A204.1 (cell line): ENCODE data around the gene HECW1.

Experiments
- FAIRE-seq: peaks from 2 replicates; lab custom pipeline; 2012; peaks lifted over from hg19 to GRCh38; lab: Jason Lieb, UNC

The HECW1 gene

DNA sequence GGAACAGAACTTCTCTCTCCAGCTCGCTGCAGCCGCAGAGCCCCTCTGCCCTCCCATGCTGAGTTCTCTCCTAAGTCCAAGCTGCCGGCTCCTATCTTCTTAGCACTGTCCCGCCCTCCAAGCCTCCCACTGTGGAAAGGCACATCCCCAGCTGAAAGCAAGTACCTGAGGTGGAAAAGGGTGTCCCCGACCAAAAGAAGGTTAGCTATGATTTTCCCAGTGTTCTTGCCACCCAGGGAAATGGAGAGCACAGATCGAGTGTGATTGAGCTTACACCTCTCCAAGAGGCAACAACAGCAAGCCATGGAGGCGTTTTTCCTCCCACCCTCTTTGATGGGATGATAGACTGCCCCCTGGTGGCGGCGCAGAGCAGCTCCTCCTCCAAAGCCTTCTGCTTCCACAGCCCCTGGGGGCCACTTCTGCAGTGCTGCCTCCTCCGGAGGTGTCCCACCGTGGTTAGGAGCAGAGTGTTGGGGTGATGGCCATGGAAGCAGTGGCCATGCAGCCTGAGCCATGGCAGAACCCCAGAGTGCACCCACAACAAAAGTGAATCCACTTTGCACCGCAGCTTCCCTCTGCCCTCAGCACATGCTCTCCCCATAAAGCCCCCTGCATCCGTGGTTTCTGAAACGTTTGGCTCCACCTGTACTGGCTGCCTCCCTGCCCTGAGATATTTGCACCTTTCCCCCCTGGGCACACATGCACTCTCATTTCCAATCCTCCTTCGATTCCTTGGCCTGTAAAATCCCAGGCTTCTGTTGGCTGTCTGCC is 327.4 kb downstream of the HECW1 start:
- FAIRE-seq = no peak

DNA sequence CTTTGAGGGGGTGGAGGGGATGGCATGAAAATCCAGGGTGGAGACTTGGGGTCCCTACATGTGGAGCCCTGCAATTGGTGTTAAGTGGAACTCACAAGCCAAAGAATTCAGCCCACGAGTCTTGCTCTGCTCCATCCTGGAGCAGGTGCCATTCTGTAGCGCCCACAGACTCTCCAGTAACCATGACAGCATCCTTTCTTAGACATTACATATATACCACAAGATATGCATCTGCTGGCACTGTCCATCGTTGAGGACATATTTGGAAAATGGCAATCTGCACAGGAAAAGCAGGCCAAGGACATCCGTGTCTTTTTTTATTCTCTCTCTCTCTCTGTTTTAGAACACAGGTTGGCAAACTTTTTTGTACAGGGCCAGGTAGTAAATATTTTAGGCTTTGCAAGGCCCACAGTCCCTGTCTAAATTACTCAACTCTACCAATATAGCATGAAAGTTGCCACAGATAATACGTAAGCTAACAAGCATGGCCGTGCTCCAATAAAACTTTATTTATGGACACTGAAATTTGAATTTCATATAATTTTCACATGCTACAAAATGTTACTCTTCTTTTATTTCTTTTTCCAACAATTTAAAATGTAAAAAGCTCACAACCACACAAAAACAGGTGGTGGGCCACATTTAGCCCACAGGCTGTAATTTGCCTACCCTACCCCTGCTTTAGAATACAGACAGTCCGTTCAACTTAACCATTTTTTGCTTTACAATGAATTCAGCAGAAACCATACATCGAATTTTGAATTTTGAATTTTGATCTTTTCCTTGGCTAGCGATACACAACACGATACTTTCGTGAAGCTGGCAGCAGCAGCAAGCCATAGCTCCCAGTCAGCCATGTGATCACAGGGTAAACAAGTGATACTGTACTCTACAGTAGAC is 329.0 kb downstream of the HECW1 start:
- FAIRE-seq = no peak

DNA sequence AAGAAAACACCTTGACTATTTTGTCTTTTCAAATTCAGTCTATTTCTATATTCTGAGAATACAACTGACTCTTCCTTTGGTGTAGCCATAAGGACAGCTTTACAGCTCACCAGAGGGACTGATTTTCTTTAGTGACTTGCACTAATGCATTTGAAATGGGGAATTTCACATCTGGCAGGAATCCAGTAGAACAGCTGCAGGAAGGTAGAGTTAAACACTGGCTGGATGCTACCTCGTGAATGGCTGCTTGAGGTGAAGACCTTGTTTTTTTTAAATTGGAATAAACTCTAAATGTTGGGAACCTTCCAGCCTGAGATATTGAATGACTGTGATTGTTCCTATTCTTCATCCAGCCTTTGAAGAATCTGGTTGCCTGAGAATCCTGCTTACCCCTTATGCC is 330.9 kb downstream of the HECW1 start:
- no peak for FAIRE-seq

DNA sequence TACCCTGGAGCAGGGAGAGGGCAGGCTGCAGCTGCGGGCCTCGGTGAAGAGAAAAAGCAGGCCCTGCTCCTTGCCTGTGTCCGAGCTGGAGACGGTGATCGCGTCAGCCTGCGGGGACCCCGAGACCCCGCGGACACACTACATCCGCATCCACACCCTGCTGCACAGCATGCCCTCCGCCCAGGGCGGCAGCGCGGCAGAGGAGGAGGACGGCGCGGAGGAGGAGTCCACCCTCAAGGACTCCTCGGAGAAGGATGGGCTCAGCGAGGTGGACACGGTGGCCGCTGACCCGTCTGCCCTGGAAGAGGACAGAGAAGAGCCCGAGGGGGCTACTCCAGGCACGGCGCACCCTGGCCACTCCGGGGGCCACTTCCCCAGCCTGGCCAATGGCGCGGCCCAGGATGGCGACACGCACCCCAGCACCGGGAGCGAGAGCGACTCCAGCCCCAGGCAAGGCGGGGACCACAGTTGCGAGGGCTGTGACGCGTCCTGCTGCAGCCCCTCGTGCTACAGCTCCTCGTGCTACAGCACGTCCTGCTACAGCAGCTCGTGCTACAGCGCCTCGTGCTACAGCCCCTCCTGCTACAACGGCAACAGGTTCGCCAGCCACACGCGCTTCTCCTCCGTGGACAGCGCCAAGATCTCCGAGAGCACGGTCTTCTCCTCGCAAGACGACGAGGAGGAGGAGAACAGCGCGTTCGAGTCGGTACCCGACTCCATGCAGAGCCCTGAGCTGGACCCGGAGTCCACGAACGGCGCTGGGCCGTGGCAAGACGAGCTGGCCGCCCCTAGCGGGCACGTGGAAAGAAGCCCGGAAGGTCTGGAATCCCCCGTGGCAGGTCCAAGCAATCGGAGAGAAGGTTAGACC is 332.5 kb downstream of the HECW1 start:
- no peak for FAIRE-seq

DNA sequence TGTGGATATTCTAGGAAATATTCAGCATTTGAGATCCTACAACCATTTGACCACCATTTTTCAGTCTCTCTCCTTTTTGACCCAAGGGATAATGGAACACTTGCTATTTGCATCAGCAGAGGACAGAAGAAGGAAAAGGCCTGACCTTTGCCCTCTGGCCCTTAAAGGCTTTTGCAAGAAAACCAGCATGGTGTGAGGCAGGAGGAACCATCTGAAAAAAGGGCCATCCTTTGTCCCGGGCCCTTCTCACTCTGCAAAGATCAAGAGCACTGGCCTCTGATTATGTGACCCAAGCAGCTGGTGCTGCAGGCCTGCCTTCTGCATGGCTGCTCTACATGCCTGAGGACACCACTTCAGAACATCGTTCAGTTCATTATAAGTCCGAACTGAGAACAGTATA is 337.1 kb downstream of the HECW1 start:
- FAIRE-seq = no peak

DNA sequence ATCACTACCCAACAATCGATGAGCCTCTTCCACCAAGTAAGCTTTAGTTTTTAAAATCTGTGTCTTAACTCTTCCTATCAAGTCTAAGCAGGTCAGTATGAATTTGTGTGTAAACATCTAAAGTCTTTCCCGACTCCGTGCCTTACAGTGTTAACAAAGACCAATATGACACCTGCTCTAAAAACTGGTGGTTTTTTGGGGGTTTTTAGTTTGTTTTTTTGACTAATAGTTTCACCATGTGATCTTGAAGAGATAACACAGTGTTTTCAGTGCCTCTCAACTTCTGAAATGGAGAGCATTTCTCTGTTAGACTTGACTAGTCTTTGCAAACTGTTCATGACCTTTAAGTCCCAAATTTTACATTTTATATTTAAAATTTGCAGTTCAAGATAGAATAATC is 338.4 kb downstream of the HECW1 start:
- no peak for FAIRE-seq

DNA sequence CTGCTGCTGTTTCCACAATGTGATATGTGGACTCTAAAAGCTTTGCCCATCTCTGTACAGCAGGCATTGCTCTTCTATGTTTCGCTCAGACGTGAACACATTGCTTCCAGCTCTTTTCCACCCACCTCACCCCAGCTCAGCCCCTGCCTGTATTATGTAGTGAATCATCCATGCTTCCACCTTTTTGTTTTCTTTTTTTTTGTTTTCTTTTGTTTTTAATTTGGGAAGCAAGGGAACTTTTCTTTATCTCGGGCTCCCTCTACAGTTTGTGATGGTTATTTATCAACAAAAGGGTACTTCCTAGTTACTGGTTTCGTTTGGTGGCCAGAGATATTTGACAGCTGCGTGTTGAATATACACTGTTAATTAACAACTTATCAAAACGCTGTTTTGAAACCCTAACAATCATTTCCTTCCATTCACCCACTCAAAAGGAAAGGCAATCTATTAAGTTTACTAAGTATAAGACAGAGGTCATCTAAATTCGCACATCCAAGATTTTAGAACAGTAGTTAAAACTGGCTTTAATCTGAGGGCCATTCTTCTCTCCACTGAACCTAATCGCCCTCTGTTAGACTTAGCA is 342.6 kb downstream of the HECW1 start:
- peak; percentile 85 for FAIRE-seq

DNA sequence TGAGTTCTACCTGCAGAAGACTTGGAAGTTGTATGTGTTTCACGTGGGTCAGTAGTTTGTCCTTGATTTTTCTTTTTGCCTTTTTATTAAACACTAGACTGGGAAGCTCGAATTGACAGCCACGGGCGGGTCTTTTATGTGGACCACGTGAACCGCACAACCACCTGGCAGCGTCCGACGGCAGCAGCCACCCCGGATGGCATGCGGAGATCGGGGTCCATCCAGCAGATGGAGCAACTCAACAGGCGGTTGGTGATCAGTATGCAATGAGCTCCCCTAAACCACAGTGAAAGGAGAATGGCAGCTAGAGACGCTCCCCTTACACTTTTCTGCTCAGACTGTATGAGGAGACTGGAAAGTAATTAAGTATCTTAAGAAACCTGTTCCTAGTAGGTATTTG is 343.8 kb downstream of the HECW1 start:
- no peak for FAIRE-seq

DNA sequence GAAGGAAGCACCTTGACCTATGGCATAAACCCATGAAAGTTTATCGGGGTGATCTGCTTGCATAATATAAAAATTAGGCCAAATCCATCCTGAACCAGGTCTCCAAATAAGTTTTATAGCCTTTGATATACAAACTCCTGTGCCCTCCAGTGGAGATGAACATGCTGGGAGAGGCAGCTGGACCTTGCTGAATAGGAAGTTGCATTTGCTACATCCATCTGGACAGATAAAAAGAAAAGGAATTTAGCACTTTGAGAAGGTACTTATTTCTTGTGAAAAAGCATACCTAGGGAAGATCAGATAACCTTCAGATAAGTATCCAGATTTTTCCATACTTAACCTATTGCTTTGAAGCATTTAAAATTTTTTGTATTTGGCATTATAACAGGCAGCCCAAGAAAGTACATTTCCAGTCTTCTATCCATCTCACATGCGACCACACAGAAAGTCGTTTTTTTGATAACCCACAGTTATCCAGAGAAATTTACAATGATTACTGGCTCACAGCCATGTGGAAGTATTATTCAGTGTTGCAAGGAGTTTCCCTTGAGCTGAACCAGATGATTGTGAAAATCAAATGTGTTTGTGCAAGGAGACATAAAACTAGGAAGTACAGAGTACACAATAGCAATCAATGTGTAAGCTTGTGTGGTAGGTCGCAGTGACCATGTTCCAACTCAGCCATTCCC is 346.0 kb downstream of the HECW1 start:
- FAIRE-seq = no peak

DNA sequence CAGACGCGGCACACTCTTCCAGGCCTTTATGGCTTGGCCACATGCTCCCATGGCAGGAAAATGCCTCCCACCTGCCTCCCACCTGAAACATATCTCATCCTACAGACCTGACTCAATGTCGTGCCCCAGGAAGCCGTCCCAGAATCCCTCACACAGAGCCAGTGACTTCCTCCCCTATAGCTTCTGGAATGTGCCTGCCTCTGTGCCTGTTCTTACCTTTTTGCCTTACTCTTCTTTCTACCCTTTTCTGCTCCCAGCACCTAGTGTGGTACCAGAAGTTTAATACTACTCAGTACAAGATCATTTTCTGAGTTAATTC is 346.5 kb downstream of the HECW1 start:
- no peak for FAIRE-seq

DNA sequence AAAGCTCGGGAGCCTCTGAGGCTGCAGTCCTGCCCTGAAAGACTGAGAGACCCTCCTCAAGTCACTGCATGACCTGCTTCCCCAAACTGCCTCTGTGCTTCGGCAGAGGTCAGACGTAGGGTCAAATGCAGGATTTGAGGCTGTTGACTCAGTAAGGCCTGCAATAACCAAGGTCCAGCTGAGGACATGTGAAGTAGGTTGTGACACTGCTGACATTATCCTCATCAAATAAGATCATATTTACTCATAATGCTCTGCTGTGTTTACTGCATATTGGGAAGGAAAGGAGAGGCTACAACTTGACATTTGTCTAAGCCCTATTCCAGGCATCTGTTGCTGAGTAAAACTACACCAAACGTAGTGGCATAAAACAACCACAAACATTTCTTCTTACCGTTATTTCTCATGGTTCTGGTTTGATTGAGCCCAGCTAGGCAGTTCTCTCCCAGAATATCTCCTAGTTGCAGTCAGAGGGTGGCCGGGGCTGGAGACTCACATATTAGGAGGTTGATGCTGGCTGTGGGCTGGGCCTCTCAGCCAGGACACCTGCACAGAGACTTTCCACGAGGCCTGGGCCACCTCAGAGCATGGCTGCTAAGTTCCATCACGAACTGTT is 348.4 kb downstream of the HECW1 start:
- FAIRE-seq = no peak

DNA sequence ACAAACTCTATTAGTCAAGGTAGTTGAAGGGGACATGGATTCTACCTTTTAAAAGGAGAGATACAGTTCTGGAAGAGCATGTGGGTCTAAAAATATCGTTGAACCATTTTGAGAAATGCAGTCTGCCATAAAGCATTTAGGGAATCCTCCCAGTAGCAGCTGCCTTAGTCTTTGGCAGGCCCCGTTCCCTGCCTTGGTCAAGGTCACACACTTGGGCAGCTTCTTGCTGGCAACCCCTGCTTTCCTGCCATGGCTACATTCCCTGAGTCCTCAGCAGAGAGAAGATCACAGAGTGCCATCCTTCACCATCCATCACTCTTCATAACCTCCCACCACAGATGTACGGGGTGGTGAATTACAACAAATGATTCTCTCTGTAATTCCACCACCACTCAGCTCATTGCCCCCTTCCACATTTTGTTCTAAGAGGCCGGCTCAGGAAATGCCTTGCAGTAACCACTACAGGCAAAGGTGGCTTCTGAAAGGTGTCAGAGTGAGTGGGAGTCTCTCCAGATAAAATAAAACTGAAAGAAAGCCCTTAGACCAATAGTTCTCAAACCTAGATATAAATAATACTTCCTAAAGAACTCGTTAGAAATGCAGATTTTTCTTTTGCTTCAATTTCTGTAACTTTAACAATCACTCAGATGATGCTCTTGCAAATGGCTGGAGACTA is 349.0 kb downstream of the HECW1 start:
- FAIRE-seq = no peak

DNA sequence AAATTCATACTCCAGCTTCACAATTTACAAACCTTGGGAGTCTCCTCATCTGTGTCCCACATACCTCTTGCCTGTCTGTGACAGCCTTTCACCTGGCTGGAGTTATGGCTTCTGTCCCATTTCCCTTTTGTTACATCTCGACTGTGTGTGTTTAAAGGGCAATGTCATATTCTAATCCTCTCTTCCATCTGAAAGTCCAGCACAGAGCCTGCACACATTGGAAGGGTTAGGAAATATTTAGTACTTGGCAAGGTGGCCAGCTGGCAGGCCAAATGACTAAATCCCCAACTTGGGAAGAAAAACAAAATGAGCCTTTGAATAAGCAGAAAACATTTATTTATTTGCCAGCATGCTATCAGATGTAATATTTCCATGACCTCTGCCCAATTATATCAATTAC is 350.4 kb downstream of the HECW1 start:
- FAIRE-seq = no peak

DNA sequence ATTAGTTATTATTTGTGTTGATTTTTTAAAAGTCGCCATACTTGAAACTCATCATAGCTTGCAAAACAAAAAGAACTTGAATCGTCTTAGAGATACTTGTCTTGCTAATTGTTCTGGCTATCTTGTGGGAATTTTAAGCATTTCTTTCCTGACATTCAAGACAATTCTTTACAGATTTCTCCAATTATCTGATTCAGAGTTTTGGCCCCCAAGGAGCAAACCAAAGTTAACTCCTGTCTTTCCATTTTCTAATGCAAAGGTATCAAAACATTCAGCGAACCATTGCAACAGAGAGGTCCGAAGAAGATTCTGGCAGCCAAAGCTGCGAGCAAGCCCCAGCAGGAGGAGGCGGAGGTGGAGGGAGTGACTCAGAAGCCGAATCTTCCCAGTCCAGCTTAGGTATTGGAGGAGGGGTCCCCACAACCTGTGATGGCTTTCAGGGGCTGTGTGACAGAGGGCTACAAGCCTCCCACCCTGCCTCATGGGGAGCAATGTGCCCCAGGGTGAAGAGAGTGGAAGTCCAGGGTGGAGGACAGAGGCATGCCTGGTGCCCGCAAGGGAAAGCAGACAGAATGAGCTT is 351.0 kb downstream of the HECW1 start:
- FAIRE-seq = no peak

DNA sequence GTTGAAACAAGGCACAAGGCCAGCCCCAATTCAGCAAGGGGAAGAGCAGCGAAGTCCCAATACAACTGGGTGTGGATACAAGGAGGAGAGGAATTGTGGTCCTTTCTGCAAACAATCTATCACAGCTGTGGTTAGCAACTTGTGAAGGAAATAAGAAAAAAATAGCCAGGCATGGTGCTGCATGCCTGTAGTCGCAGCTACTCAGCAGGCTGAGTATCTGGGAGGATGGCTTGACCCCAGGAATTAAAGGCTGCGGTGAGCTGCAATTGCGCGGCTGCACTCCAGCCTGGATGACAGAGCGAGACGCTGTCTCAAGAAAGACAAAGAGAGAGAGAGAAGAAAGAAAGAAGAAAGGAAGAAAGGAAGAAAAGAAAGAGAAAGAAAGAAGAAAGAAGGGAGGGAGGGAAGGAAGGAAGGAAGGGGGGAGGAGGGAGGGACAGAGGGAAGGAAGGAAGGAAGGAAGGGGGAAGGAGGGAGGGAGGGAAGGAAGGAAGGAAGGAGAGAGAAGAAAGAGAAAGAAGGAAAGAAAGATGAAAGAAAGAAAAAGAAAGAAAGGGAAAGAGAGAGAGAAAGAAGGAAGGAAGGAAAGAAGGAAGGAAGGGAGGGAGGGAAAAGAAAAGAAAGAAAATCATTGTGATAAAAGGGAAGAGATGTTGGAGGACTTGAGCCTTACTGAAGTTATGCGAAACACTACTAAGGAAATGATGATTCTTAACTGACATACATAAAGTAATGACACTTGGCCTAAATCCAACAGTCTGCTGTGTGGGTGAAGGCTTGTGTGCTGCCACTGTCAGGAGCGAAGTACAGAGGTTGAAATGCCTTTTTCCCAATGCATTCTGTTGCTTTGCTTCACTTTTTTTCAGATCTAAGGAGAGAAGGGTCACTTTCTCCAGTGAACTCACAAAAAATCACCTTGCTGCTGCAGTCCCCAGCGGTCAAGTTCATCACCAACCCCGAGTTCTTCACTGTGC is 353.4 kb downstream of the HECW1 start:
- FAIRE-seq = no peak

DNA sequence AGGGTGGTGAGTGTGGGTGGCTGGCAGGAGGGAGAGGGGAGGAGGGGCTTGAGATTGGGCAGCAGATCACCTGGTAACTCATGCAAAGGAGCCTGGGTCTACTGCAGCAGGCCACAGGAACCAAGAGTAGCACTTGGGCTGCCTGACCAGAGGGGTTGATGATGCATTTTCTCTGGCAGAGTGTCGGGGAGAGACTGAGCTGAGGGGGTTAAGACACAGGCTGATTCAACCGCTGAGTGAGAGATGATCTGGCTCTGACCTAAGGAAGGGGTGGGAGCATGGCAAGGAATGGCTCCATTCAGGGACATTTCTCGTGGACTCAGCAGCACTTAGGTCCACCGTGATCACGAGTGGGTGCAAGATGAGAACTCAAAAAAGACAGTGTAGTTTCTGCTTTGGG is 355.0 kb downstream of the HECW1 start:
- FAIRE-seq = no peak

DNA sequence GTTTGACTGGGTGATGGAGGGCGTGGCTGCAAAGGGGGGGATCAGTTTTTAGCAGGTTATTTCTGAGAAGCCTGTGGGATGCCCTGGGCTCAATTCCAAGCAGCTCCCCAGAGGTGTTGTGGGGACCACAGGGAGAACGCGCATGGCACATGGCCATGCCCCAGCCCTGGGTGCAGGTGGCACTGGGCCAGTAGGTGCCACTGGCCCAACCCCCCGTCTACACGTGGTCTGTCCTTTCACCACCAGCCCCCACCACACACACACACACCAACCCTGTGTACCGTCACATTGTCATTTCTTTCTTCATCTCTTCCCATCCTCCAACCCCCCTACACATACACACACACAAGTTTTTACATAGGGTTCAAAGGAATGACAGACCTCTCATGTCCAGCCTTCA is 355.4 kb downstream of the HECW1 start:
- no peak for FAIRE-seq

DNA sequence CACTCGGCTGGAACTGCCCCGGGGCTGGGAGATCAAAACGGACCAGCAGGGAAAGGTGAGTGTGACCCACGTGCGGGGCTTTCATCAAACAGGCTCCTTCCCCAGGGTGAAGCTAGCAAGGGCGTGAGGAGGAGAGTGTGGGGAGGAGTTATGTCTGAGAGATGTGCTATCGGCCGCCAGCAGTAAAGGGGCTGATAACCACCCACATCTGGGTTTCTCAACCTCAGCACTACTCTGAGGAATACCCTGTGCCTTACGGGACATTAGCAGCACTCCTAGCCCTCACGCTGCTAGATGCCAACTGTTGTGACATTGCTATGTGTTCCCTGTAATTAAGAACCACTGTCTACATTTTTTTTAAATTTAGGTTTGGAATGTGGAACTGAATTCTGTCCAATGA is 356.6 kb downstream of the HECW1 start:
- no peak for FAIRE-seq

DNA sequence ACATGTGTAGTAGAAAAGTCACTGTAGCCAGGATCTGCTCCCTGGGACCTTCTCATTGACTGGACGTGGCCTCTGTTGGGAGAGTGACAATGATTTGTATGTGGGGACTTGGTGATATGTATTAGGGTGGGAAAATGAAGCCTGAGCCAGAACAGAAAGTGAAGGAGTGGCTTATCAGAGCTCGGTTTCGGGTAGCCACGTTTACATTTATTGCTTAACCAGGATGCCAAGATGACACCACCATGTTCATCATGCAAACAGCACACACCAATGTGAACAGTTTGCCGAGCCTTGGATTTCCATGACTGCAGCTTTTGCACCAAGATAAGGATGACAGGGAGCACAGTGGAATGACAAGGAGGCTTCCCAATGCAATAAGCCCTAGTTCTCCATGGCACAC is 357.7 kb downstream of the HECW1 start:
- FAIRE-seq = no peak
